Erythroblast (primary cell): ENCODE measurements around the gene SLC22A23.

Experiments used
- GATA1 ChIP-seq: IDR thresholded peaks from 2 replicates; pipeline ENCODE4 v1.6.1; 2011; ENCODE audit warnings: low read depth, mild to moderate bottlenecking, control low read depth, low read length, moderate library complexity
- POLR2A ChIP-seq: IDR thresholded peaks from 2 replicates; pipeline ENCODE4 v1.6.1; 2011; ENCODE audit warnings: mild to moderate bottlenecking, low read length

GRCh38 chr6:3297006-3297405 is 159.8 kb downstream of the SLC22A23 start:
- TF ChIP-seq POLR2A (no peak), GATA1 (no peak)
